Endothelial cell of umbilical vein (primary cell): Measurements from ENCODE around the gene CDK5R2. TPM values are rescaled to one million over a fixed set of nuclear protein-coding genes. Genes with fewer than 3 reads are reported as not detected.

Source experiments
- BruUV-seq: library from RNA; stranded (reverse); fragments of 400-500 nt; replicated peaks from 2 replicates; lab custom pipeline; 2021; lab: Mats Ljungman, UMichigan
- CTCF ChIA-PET: fragments of 300-600, 350-600 bp; sonication (Branson Sonifier 250); formaldehyde crosslinking; loops from one replicate; lab custom pipeline; 2021; ENCODE audit warnings: antibody characterized with exemption, inconsistent platforms; lab: Charles Lee
- POLR2A ChIA-PET: fragments of 300-600, 350-600 bp; sonication (Branson Sonifier 250); formaldehyde crosslinking; loops from one replicate; lab custom pipeline; 2021; ENCODE audit warnings: antibody characterized with exemption, inconsistent platforms; lab: Charles Lee
- DNase-seq: peaks from one replicate; pipeline ENCODE4 v3.0.0-alpha.2; 2011; ENCODE audit warnings: low read depth, low spot score
- FAIRE-seq: peaks from 2 replicates; lab custom pipeline; 2011; peaks lifted over from hg19 to GRCh38; lab: Jason Lieb, UNC
- H2AFZ ChIP-seq: 2 replicates; pipeline ENCODE4 v1.6.0; 2012; ENCODE audit warnings: low read depth, low read length, control low read depth, inconsistent platforms
- H3K27ac ChIP-seq: 2 replicates; pipeline ENCODE4 v1.5.1; 2011; ENCODE audit warnings: low read depth, mild to moderate bottlenecking, control low read depth, low read length, moderate library complexity; ENCODE audit not compliant: insufficient read depth
- H3K27me3 ChIP-seq, 2 experiments: 2 replicates each; pipeline versions ENCODE4 v1.6.0 to v1.6.1; 2011; ENCODE audit warnings: low read length in 2 of 2, mixed read lengths in 1 of 2; ENCODE audit not compliant: control insufficient read depth in 2 of 2, insufficient read depth in 2 of 2
- H3K36me3 ChIP-seq, 2 experiments: 2 replicates in 1 of 2; 3 replicates in 1 of 2; pipeline ENCODE4 v1.5.1; 2011; ENCODE audit warnings: low read length in 2 of 2, mild to moderate bottlenecking in 1 of 2, moderate library complexity in 1 of 2; ENCODE audit not compliant: control insufficient read depth in 2 of 2, insufficient read depth in 2 of 2; ENCODE audit errors: extremely low read depth in 1 of 2
- H3K4me1 ChIP-seq: 3 replicates; pipeline ENCODE4 v1.5.1; 2011; ENCODE audit warnings: mild to moderate bottlenecking, low read length; ENCODE audit not compliant: control insufficient read depth, insufficient read depth; ENCODE audit errors: extremely low read depth
- H3K4me2 ChIP-seq: 2 replicates; pipeline ENCODE4 v1.6.1; 2011; ENCODE audit warnings: low read length, control low read depth, mixed read lengths; ENCODE audit not compliant: insufficient read depth
- H3K4me3 ChIP-seq, 3 experiments: fragments of 200-600 bp in 1 of 3; sonication (generic), shearing (Covaris generic) in 1 of 3; replicated peaks in 1 of 3; 2 replicates each; pipeline ENCODE4 v1.5.1; 2011 to 2016; ENCODE audit warnings: control low read depth in 3 of 3, low read length in 3 of 3, mild to moderate bottlenecking in 2 of 3, inconsistent platforms in 1 of 3, low read depth in 1 of 3, moderate library complexity in 1 of 3; ENCODE audit not compliant: insufficient read depth in 1 of 3
- H3K79me2 ChIP-seq: 2 replicates; pipeline ENCODE4 v1.6.0; 2012; ENCODE audit warnings: low read length, inconsistent platforms; ENCODE audit not compliant: control insufficient read depth, insufficient read depth
- H3K9ac ChIP-seq: replicated peaks from 2 replicates; pipeline ENCODE3; 2011; ENCODE audit warnings: low read length, control low read depth; ENCODE audit not compliant: insufficient read depth; ENCODE audit errors: extremely low read depth
- H3K9me1 ChIP-seq: replicated peaks from 3 replicates; pipeline ENCODE4 v1.6.0; 2011; ENCODE audit warnings: mild to moderate bottlenecking, low read length; ENCODE audit not compliant: control insufficient read depth, insufficient read depth; ENCODE audit errors: extremely low read depth
- H3K9me3 ChIP-seq: replicated peaks from 2 replicates; pipeline ENCODE4 v1.5.1; 2012; ENCODE audit warnings: low read length, inconsistent platforms; ENCODE audit not compliant: control insufficient read depth, insufficient read depth
- H4K20me1 ChIP-seq: replicated peaks from 2 replicates; pipeline ENCODE3; 2011; ENCODE audit warnings: mild to moderate bottlenecking, low read length; ENCODE audit not compliant: control insufficient read depth, insufficient read depth; ENCODE audit errors: extremely low read depth
- EZH2 ChIP-seq: IDR thresholded peaks from 2 replicates; pipeline ENCODE4 v1.6.1; 2012; ENCODE audit warnings: borderline replicate concordance, low read depth, mild to moderate bottlenecking, moderate library complexity, low read length, inconsistent platforms; ENCODE audit not compliant: severe bottlenecking
- dilution Hi-C: fragments of 300-500 bp; cut with MboI; formaldehyde crosslinking; loops from one replicate; pipeline ENCODE4 v1.15.0; 2019; ENCODE audit warnings: low sequenced_read_pairs; ENCODE audit not compliant: extremely low pct_ligation_motif_present
- intact Hi-C: fragments of 100-400 bp; cut with micrococcal nuclease; formaldehyde crosslinking; loops from one replicate; pipeline ENCODE4 v1.10.0; 2022
- polyA plus RNA-seq, 4 experiments: library from polyadenylated mRNA; depleted of rRNA in 3 of 4; stranded (reverse) in 3 of 4; unstranded in 1 of 4; fragments of >200 nt; gene quantifications; 2 replicates each; pipeline versions ENCODE4 v1.2.1 to v1.2.3, GENCODE V29; 2011 to 2012; ENCODE audit warnings: missing spikeins in 1 of 4
- total RNA-seq: library from RNA; stranded (reverse); gene quantifications from 2 replicates; pipeline ENCODE4 v1.2.3, GENCODE V29; 2021
- TF ChIP-seq, protein P1 (sequence below), 2 donors: IDR thresholded peaks; 1 replicate in 1 of 2; 2 replicates in 1 of 2; pipeline ENCODE4 v1.5.1; 2011; ENCODE audit warnings: low read length in 2 of 2, mild to moderate bottlenecking in 2 of 2, moderate library complexity in 2 of 2, control low read depth in 1 of 2, inconsistent platforms in 1 of 2, low read depth in 1 of 2; ENCODE audit not compliant: insufficient read depth in 1 of 2; ENCODE audit errors: extremely low read depth in 1 of 2

CDK5R2 gene
- total and polyA plus RNA-seq, 2 donors (not counting 3 experiments of a cell fraction or from before 2014, with no cell fraction given): 0.03 TPM; not detected in 1

DNA sequence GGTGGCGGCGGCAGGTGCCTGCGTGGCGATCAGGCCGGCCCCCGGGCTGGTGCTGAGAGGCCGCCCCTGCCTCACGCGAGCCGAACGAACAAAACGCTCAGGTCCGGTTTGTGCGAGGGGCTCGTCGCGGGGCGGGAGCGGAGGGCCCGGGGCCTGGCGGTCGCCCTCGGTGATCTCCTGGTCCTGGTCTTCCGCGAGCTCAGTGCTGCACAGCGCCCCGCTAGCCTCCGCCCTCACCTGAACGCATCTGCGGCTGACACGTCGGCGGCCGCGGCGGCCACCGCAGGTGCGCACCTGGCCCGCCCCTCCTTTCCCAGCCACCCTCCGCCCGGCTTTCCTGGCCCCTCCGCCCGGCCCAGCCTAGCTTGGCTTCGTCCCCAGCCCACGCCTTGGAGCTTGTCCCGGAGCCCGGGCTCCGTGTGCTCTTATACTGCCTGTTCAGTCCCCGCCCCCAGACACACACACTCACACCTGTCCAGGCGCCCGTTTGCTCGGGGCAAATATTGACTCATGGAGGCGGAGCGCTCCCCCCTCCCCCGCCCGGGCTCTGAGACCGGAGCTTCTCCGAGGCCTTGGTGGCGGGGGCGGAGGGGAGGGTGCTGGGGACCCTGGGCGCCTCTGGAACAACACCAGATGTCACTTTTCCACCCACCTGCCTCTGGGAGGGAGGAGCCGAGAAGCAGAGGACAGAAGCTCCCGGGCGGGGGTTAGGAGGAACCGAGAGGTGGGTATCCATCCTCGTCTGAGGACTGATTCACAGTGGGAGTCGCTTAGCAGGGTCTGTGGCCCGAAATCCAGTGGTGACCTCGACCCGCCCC is 42.3 kb downstream of the CDK5R2 start:
- TF ChIP-seq, protein P1, sequence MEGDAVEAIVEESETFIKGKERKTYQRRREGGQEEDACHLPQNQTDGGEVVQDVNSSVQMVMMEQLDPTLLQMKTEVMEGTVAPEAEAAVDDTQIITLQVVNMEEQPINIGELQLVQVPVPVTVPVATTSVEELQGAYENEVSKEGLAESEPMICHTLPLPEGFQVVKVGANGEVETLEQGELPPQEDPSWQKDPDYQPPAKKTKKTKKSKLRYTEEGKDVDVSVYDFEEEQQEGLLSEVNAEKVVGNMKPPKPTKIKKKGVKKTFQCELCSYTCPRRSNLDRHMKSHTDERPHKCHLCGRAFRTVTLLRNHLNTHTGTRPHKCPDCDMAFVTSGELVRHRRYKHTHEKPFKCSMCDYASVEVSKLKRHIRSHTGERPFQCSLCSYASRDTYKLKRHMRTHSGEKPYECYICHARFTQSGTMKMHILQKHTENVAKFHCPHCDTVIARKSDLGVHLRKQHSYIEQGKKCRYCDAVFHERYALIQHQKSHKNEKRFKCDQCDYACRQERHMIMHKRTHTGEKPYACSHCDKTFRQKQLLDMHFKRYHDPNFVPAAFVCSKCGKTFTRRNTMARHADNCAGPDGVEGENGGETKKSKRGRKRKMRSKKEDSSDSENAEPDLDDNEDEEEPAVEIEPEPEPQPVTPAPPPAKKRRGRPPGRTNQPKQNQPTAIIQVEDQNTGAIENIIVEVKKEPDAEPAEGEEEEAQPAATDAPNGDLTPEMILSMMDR (IDR thresholded peaks at IDR 0.05; ENCODE audit: extremely low read depth in 1 of 2, insufficient read depth in 1 of 2, low read depth in 1 of 2, low read length in 2 of 2): no peak
- TF ChIP-seq EZH2: peak; percentile 63
- FAIRE-seq (no peak), DNase-seq (no peak)
- BruUV-seq: no TSS peak
- Histone ChIP-seq H3K4me3 (no peak overlapping the region), H3K9ac (no peak overlapping the region), H3K27ac (no peak overlapping the region), H4K20me1 (no peaks in the 10 kb centered on the region), H3K4me2 (no peak overlapping the region), H3K9me3 (no peaks in the 10 kb centered on the region), H3K36me3 (no peaks in the 10 kb centered on the region), H3K9me1 (no peaks in the 10 kb centered on the region), H2AFZ (no peak overlapping the region), H3K4me1 (no peaks in the 10 kb centered on the region), H3K79me2 (no peaks in the 10 kb centered on the region), H3K27me3 (peaks cover 59 to 63% of the 10 kb centered on the region in 2 experiments)
- ChIA-PET CTCF (interaction anchor here (0.8 to 8.0 kb wide), 6 partner anchors 14 to 187 kb away, joined by 3 to 56 read pairs (median 5); no protein-coding TSS in a partner anchor), POLR2A (no interaction called here)
- dilution Hi-C loops: no loop called here
- intact Hi-C loops: loop anchor here (1.0 kb wide), 1 partner anchor 21 kb away; no protein-coding TSS in a partner anchor
